Stimulated activated naive CD8-positive, alpha-beta T cell treated with anti-CD3 and anti-CD28 coated beads, Interleukin-15, amount 100 ng/mL, for 72 hours (primary cell): Measurements from ENCODE around the gene CEP250.
A peak's percentile ranks its signal among the peaks of the same experiment; 100 is the strongest.

ENCODE experiments used
- ATAC-seq: fragments of 150-1000 bp; cut with Tn5 transposase; 2 replicates; pipeline ENCODE4 v1.10.0; 2021; ENCODE audit warnings: mild to moderate bottlenecking, moderate library complexity
- DNase-seq, 2 donors: peaks; one replicate each; pipeline ENCODE4 v3.0.0; 2021 to 2022
- H3K27ac Mint-ChIP-seq, 2 donors: one replicate each; pipeline ENCODE4 v1.8.0; 2022; ENCODE audit warnings: mild to moderate bottlenecking in 2 of 2, mixed read lengths in 2 of 2, moderate library complexity in 2 of 2
- H3K27me3 Mint-ChIP-seq: one replicate; pipeline ENCODE4 v1.8.0; 2022; ENCODE audit warnings: mixed read lengths
- H3K4me1 Mint-ChIP-seq: one replicate; pipeline ENCODE4 v1.8.0; 2022; ENCODE audit warnings: mild to moderate bottlenecking, mixed read lengths
- H3K4me3 Mint-ChIP-seq, 2 donors: one replicate each; pipeline ENCODE4 v1.8.0; 2022; ENCODE audit warnings: mild to moderate bottlenecking in 2 of 2, mixed read lengths in 2 of 2, moderate library complexity in 1 of 2
- H3K9me3 Mint-ChIP-seq, 2 donors: one replicate each; pipeline ENCODE4 v1.8.0; 2022; ENCODE audit warnings: mixed read lengths in 2 of 2

CEP250 gene

GRCh38 chr20:35555951-35556645, 100.7 kb downstream of the CEP250 start:
- ATAC-seq, result no peak
- H3K27ac Mint-ChIP-seq, result no peak overlapping the region

GRCh38 chr20:35556871-35557270, 101.5 kb downstream of the CEP250 start:
- no peaks in the 10 kb centered on the region for H3K27me3 Mint-ChIP-seq

More at GRCh38 chr20:35555951-35556645, 100.7 kb downstream of the CEP250 start:
- Mint-ChIP-seq H3K4me1 (no peaks in the 10 kb centered on the region), H3K9me3 (no peaks in the 10 kb centered on the region), H3K4me3 (no peak overlapping the region), H3K27me3 (no peaks in the 10 kb centered on the region)
- DNase-seq, result no peak

DNA sequence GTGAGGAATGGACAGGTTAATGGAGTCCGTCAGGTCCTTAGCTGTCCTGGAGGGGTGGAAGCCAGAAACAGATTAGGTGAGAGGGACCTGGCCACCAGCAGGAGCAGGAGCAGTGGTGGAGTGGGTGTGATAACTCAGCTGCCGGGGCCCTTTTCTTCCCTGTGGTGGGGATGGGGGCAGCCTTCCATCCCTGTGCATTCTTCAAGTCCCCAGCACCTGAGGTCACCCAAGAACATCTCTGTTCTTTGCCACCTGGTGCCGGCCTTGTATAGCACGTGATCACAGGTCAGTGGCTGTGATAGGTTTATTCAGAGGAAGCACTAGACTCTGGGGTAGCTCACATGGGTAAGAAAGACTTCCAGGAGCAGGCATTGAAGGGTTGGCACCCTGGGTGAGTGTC, 103.1 kb downstream of the CEP250 start:
- DNase-seq (no peak), ATAC-seq (no peak)
- no peaks in the 10 kb centered on the region for H3K4me1 Mint-ChIP-seq
- H3K27ac Mint-ChIP-seq, result no peak overlapping the region
- H3K9me3 Mint-ChIP-seq, result no peaks in the 10 kb centered on the region
- no peak overlapping the region for H3K4me3 Mint-ChIP-seq
- no peaks in the 10 kb centered on the region for H3K27me3 Mint-ChIP-seq

More at GRCh38 chr20:35556871-35557270, 101.5 kb downstream of the CEP250 start:
- no peaks in the 10 kb centered on the region for H3K4me1 Mint-ChIP-seq
- ATAC-seq (no peak), DNase-seq (no peak)
- no peaks in the 10 kb centered on the region for H3K9me3 Mint-ChIP-seq
- no peak overlapping the region for H3K4me3 Mint-ChIP-seq
- no peak overlapping the region for H3K27ac Mint-ChIP-seq

- Mint-ChIP-seq H3K9me3 (no peaks in the 10 kb centered on the region), H3K4me3 (no peak overlapping the region), H3K27me3 (no peaks in the 10 kb centered on the region), H3K27ac (no peak overlapping the region), H3K4me1 (no peaks in the 10 kb centered on the region)
- no peak for ATAC-seq
- no peak for DNase-seq
Measured at GRCh38 chr20:35559042-35559693, 103.8 kb downstream of the CEP250 start.

DNA sequence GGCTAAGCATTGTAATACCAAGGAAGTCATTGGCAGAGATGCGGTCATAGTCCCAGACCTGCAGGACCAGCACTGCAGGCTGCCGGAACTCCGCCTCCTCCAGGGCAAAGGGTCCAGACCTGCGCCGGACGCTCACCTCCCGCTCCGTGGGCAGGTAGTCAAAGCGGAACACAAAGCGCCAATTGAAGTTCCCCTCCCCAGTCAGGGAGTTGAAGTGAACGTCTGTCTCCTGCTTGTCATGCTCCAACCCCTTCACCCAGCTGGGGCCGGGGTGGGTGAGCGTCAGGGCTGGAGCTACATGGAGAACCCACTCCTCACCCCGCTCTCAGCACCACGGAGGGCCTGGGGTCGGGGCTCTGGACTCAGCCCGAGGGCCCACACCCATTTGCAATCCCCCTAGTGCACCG, 104.7 kb downstream of the CEP250 start:
- Mint-ChIP-seq H3K27me3 (no peaks in the 10 kb centered on the region), H3K9me3 (no peaks in the 10 kb centered on the region), H3K27ac (no peak overlapping the region), H3K4me3 (no peak overlapping the region), H3K4me1 (no peaks in the 10 kb centered on the region)
- DNase-seq (no peak), ATAC-seq (no peak)

DNA sequence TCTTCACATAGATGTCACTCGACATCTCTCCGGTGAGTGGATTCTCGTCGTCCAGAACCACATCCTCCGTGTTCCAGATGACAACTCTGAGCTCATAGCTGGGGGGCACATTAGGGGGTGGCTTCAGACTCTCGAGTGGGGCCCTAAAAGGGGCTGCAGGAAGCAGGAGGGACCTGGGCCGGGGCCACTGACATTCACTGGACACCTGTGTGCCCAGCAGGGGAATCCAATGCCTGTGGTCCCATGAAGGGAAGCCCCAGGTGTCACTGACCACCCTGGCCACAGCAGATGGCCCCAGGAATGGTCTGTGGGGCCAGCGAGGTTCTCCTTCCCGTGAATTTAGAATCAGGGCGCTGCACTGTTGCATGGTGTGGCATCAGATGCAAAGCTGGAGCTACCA, 105.1 kb downstream of the CEP250 start:
- no peak for ATAC-seq
- DNase-seq, result no peak
- Mint-ChIP-seq H3K4me3 (no peak overlapping the region), H3K4me1 (no peaks in the 10 kb centered on the region), H3K9me3 (no peaks in the 10 kb centered on the region), H3K27me3 (no peaks in the 10 kb centered on the region), H3K27ac (peak overlapping the region in 1 of 2 donors; percentile 74)

- H3K27ac Mint-ChIP-seq, result no peak overlapping the region
- H3K4me3 Mint-ChIP-seq, result no peak overlapping the region
- no peaks in the 10 kb centered on the region for H3K9me3 Mint-ChIP-seq
- no peaks in the 10 kb centered on the region for H3K27me3 Mint-ChIP-seq
- ATAC-seq (peak; percentile 67), DNase-seq (no peak)
- no peaks in the 10 kb centered on the region for H3K4me1 Mint-ChIP-seq
Measured at GRCh38 chr20:35561268-35561667, 105.9 kb downstream of the CEP250 start.

DNA sequence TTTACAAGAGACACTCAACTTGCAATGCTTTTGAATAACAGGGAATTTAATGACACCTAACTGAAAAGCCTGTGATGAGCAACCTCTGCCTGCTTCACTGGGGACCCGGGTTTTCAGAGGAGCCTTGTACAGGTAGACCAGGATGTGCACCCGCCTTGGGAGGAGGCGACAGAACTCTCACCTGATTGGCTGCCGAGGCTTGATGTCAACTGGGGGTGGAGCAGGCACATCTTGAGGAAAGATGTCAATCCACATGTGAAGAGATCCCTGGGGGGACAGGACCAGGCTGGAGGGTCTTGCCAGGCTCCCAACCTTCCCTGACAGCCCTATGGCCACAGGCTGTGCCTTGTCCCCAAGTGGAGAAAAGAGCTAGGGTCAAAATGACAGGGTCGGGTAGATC, 106.3 kb downstream of the CEP250 start:
- no peaks in the 10 kb centered on the region for H3K27me3 Mint-ChIP-seq
- H3K9me3 Mint-ChIP-seq, result no peaks in the 10 kb centered on the region
- ATAC-seq (peak; percentile 10), DNase-seq (no peak)
- H3K4me1 Mint-ChIP-seq, result no peaks in the 10 kb centered on the region
- H3K27ac Mint-ChIP-seq, result no peak overlapping the region
- no peak overlapping the region for H3K4me3 Mint-ChIP-seq

- no peak overlapping the region for H3K4me3 Mint-ChIP-seq
- ATAC-seq, result no peak
- no peaks in the 10 kb centered on the region for H3K4me1 Mint-ChIP-seq
- H3K9me3 Mint-ChIP-seq, result no peaks in the 10 kb centered on the region
- no peak for DNase-seq
- no peaks in the 10 kb centered on the region for H3K27me3 Mint-ChIP-seq
- no peak overlapping the region for H3K27ac Mint-ChIP-seq
Measured at GRCh38 chr20:35562541-35563110, 107.2 kb downstream of the CEP250 start.

DNA sequence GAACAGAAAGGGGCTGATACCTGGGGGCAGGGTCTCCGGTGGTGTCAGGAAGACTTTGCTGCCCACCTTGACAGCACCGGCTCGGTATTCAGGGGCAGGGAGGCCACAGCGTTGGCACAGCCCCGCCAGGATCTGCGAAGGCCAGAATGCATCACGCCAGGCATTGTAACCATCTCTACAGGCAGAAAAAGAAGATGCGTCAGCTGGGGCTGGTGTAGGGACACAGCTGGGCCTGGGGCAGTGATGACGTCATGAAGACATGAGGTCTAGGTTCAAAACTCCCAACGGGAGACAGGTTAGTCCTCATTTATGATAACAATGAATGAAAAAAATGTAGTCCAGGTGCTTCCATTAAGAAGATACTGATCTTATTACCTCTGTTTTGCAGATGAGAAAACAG, 108.4 kb downstream of the CEP250 start:
- ATAC-seq, result no peak
- H3K9me3 Mint-ChIP-seq, result no peaks in the 10 kb centered on the region
- peaks cover 4% of the 10 kb centered on the region for H3K4me1 Mint-ChIP-seq
- no peak for DNase-seq
- no peak overlapping the region for H3K27ac Mint-ChIP-seq
- H3K27me3 Mint-ChIP-seq, result no peaks in the 10 kb centered on the region
- no peak overlapping the region for H3K4me3 Mint-ChIP-seq

GRCh38 chr20:35564905-35565304, 109.5 kb downstream of the CEP250 start:
- Mint-ChIP-seq H3K27me3 (no peaks in the 10 kb centered on the region), H3K9me3 (no peaks in the 10 kb centered on the region), H3K27ac (no peak overlapping the region), H3K4me1 (peaks cover 4% of the 10 kb centered on the region), H3K4me3 (no peak overlapping the region)
- DNase-seq (no peak), ATAC-seq (no peak)

GRCh38 chr20:35568645-35569044, 113.2 kb downstream of the CEP250 start:
- ATAC-seq, result no peak
- no peaks in the 10 kb centered on the region for H3K27me3 Mint-ChIP-seq

More at GRCh38 chr20:35568645-35569044, 113.2 kb downstream of the CEP250 start:
- peak overlapping the region in 1 of 2 donors; percentile 3 for H3K27ac Mint-ChIP-seq
- peaks cover 4% of the 10 kb centered on the region for H3K4me1 Mint-ChIP-seq
- no peak overlapping the region for H3K4me3 Mint-ChIP-seq
- no peak for DNase-seq
- H3K9me3 Mint-ChIP-seq, result peaks cover 8 to 9% of the 10 kb centered on the region in 2 donors
